CD4-positive, CD25-positive, alpha-beta regulatory T cell (primary cell): ENCODE measurements around the gene RSAD1. TPM values are rescaled to one million over a fixed set of nuclear protein-coding genes. Genes with fewer than 3 reads are reported as not detected.
A peak's percentile ranks its signal among the peaks of the same experiment; 100 is the strongest.

Experiments used
- ATAC-seq, 2 donors: fragments of 150-1000 bp; cut with Tn5 transposase; one replicate each; pipeline ENCODE4 v1.10.0; 2021; ENCODE audit warnings: low read depth in 2 of 2, moderate number of reproducible peaks in 2 of 2, moderate library complexity in 1 of 2
- DNase-seq, 3 donors: peaks; one replicate each; pipeline versions ENCODE4 v3.0.0 to v3.0.0-alpha.2; 2012 to 2022; ENCODE audit warnings: mixed read lengths in 1 of 3
- H3K27ac ChIP-seq: one replicate; pipeline ENCODE4 v1.7.0; 2013; ENCODE audit warnings: mild to moderate bottlenecking, low read length; ENCODE audit not compliant: insufficient read depth, poor library complexity, severe bottlenecking
- H3K27me3 ChIP-seq: one replicate; pipeline ENCODE4 v1.7.0; 2013; ENCODE audit warnings: low read length; ENCODE audit not compliant: control insufficient read depth, insufficient read depth
- H3K36me3 ChIP-seq: one replicate; pipeline ENCODE4 v1.7.0; 2013; ENCODE audit warnings: mild to moderate bottlenecking, low read length, moderate library complexity; ENCODE audit not compliant: control insufficient read depth, insufficient read depth
- H3K4me1 ChIP-seq: 2 replicates; pipeline ENCODE4 v1.7.0; 2013; ENCODE audit warnings: mild to moderate bottlenecking, low read length; ENCODE audit not compliant: insufficient read depth, control insufficient read depth, poor library complexity, severe bottlenecking
- H3K4me3 ChIP-seq: one replicate; pipeline ENCODE4 v1.7.0; 2013; ENCODE audit warnings: low read depth, mild to moderate bottlenecking, low read length, moderate library complexity
- H3K9me3 ChIP-seq, 2 experiments: 1 replicate in 1 of 2; 2 replicates in 1 of 2; pipeline ENCODE4 v1.7.0; 2013; ENCODE audit warnings: low read length in 2 of 2, mild to moderate bottlenecking in 1 of 2, moderate library complexity in 1 of 2; ENCODE audit not compliant: control insufficient read depth in 2 of 2
- H3K27ac Mint-ChIP-seq, 3 donors: one replicate each; pipeline ENCODE4 v1.8.0; 2020 to 2022; ENCODE audit warnings: mild to moderate bottlenecking in 3 of 3, mixed read lengths in 3 of 3, moderate library complexity in 2 of 3
- H3K27me3 Mint-ChIP-seq: one replicate; pipeline ENCODE4 v1.8.0; 2022; ENCODE audit warnings: mild to moderate bottlenecking, mixed read lengths
- H3K36me3 Mint-ChIP-seq: one replicate; pipeline ENCODE4 v1.8.0; 2020; ENCODE audit warnings: mixed read lengths
- H3K4me1 Mint-ChIP-seq, 4 donors: one replicate each; pipeline ENCODE4 v1.8.0; 2020 to 2022; ENCODE audit warnings: mixed read lengths in 4 of 4, mild to moderate bottlenecking in 1 of 4
- H3K4me3 Mint-ChIP-seq, 4 donors: one replicate each; pipeline ENCODE4 v1.8.0; 2020 to 2022; ENCODE audit warnings: mild to moderate bottlenecking in 4 of 4, mixed read lengths in 4 of 4, moderate library complexity in 3 of 4
- H3K9me3 Mint-ChIP-seq, 7 donors: one replicate each; pipeline ENCODE4 v1.8.0; 2020 to 2022; ENCODE audit warnings: mixed read lengths in 7 of 7, mild to moderate bottlenecking in 3 of 7, moderate library complexity in 2 of 7
- polyA plus RNA-seq, 4 donors: library from polyadenylated mRNA; unstranded; fragments of 300-500 nt; fragmentation: Illumina TruSeq; gene quantifications; one replicate each; pipeline ENCODE4 v1.2.3, GENCODE V29; 2021
- total RNA-seq: library from RNA; stranded (reverse); gene quantifications from one replicate; pipeline ENCODE4 v1.2.3, GENCODE V29; 2022

RSAD1 gene
- total and polyA plus RNA-seq, 5 donors from 2014 or later, result 43.3 to 53.4 (median 45.3) TPM

DNA sequence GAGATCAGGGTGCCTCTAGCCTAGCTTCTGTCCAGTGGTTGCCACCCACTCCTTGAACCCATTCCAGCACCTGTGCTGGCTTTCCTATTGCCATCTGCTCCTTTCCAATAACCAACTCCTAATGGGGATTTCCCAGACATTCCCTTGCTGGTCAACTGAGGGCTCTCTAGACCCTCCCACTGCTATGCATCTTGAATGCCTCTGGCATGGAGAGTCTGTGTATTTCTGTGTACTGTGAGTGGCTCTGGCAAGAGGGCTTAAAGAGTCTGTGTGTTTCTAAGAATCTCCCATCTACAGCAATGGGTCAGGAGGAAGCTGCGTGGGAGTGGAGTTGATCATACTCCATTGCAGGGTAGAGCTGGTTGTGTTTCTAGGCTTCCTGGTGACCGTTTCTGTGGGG lies 42.9 kb downstream of the RSAD1 start:
- Mint-ChIP-seq H3K36me3 (no peaks in the 10 kb centered on the region), H3K4me1 (peaks cover 0 to 9% (median 3%) of the 10 kb centered on the region in 4 donors), H3K9me3 (no peaks in the 10 kb centered on the region), H3K4me3 (no peak overlapping the region), H3K27me3 (no peaks in the 10 kb centered on the region), H3K27ac (no peak overlapping the region)
- ATAC-seq, result no peak
- no peaks in the 10 kb centered on the region for H3K36me3 ChIP-seq
- H3K4me3 ChIP-seq, result no peak overlapping the region
- H3K4me1 ChIP-seq, result no peaks in the 10 kb centered on the region
- no peaks in the 10 kb centered on the region for H3K27me3 ChIP-seq
- no peak overlapping the region for H3K27ac ChIP-seq
- H3K9me3 ChIP-seq, result no peaks in the 10 kb centered on the region
- no peak for DNase-seq

DNA sequence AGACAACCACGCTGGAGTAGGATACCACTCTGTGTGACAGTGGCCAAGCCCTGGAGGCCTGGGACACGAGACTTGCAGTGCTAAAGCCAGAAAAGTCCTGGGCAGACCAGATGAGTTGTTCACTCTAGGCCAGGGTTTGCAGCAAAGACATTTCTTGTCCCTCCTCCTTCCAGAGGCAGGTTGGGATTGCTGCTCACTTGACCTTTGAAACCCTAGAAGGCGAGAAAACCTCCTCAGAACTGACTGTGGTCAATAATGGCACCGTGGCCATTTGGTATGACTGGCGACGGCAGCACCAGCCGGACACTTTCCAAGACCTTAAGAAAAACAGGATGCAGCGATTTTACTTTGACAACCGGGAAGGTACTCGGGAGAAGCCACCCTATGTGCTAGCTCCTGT lies 44.1 kb downstream of the RSAD1 start:
- peak overlapping the region in 1 of 4 donors; percentile 3 for H3K4me3 Mint-ChIP-seq
- H3K4me1 ChIP-seq, result no peaks in the 10 kb centered on the region
- H3K36me3 Mint-ChIP-seq, result no peaks in the 10 kb centered on the region
- no peak for ATAC-seq
- DNase-seq, result no peak
- no peaks in the 10 kb centered on the region for H3K9me3 Mint-ChIP-seq
- H3K27me3 Mint-ChIP-seq, result no peaks in the 10 kb centered on the region
- H3K27ac Mint-ChIP-seq, result no peak overlapping the region
- H3K9me3 ChIP-seq, result no peaks in the 10 kb centered on the region
- H3K4me1 Mint-ChIP-seq, result no peaks in the 10 kb centered on the region
- no peaks in the 10 kb centered on the region for H3K27me3 ChIP-seq
- H3K27ac ChIP-seq, result no peak overlapping the region
- no peaks in the 10 kb centered on the region for H3K36me3 ChIP-seq
- no peak overlapping the region for H3K4me3 ChIP-seq

DNA sequence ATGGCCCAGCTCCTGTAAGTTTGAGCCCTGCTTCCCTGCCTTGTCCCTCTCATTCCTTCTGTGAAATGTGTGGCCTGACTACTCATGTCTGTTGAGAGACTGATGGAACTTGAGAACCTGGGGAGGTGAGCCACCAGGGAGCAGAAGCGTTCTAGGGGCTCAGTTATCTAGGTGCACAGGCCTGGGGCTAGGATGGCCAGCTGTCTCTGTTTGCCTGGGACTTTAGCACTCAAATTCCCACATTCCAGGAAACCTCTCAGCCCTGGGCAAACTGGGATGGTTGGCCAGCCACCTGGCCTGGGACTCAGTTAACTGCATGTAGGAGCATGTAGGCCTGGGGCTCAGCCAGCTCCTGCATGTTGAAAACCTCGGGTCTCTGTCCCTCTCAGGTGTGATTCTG lies 44.5 kb downstream of the RSAD1 start:
- H3K27me3 ChIP-seq, result no peaks in the 10 kb centered on the region
- ATAC-seq, result no peak
- no peak overlapping the region for H3K27ac ChIP-seq
- H3K4me3 ChIP-seq, result no peak overlapping the region
- Mint-ChIP-seq H3K4me1 (no peaks in the 10 kb centered on the region), H3K9me3 (no peaks in the 10 kb centered on the region), H3K27ac (peak overlapping the region in 1 of 3 donors; percentile 36), H3K27me3 (no peaks in the 10 kb centered on the region), H3K4me3 (no peak overlapping the region), H3K36me3 (no peaks in the 10 kb centered on the region)
- H3K9me3 ChIP-seq, result no peaks in the 10 kb centered on the region
- DNase-seq, result no peak
- H3K36me3 ChIP-seq, result no peaks in the 10 kb centered on the region
- no peaks in the 10 kb centered on the region for H3K4me1 ChIP-seq

DNA sequence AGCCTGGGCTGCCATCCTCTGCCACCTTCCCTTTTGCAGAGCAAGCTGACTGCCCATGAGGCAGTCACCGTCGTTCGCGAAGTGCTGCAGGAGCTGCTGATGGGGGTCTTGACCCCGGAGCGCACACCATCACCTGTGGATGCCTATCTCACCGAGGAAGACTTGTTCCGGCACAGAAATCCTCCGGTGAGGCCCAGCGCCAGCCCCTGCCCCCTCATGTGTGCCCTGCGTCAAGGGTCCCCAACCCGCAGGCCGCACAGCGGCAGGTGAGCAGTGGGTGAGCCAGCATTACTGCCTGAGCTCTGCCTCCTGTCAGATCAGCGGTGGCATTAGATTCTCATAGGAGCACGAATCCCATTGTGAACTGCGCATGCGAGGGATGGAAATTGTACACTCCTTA lies 46.2 kb downstream of the RSAD1 start:
- Histone ChIP-seq H3K36me3 (no peaks in the 10 kb centered on the region), H3K4me3 (no peak overlapping the region), H3K9me3 (no peaks in the 10 kb centered on the region), H3K27me3 (peaks cover 3% of the 10 kb centered on the region), H3K4me1 (no peaks in the 10 kb centered on the region), H3K27ac (no peak overlapping the region)
- Mint-ChIP-seq H3K4me3 (no peak overlapping the region), H3K9me3 (no peaks in the 10 kb centered on the region), H3K27ac (no peak overlapping the region), H3K27me3 (peaks cover 9% of the 10 kb centered on the region), H3K36me3 (no peaks in the 10 kb centered on the region), H3K4me1 (no peaks in the 10 kb centered on the region)
- ATAC-seq, result no peak
- DNase-seq, result no peak

DNA sequence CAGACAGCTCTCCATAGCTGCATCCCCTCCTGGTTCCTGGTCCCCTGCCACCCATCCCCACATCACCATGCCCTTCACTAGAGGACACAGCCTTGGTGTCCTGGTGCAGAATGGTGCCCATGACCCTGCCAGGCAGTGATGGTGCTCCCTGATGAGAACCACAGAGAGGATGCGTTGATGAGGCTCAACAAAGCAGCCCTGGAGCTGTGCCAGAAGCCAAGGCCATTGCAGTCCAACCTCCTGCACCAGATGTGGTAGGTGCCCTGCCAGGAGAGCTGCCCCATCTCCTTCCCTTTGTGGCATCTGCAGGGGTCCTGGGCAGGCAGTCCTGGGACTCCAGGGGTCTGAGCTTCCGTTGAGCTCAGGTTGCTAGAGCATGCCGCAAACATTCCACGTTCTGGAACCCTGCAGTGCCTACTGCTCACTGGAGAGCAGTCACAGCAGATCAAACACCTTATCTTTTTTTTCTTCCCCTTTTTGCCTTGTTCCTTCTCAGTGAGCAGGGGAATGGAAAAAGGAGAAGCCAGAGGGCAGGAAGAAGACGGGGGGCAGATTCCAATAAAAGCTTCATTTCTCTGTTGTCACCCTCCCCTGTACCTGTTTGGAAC lies 48.6 kb downstream of the RSAD1 start:
- ATAC-seq, result no peak
- Histone ChIP-seq H3K36me3 (no peaks in the 10 kb centered on the region), H3K9me3 (no peaks in the 10 kb centered on the region), H3K27ac (no peak overlapping the region), H3K4me1 (peaks cover under 1% of the 10 kb centered on the region), H3K27me3 (peaks cover 9% of the 10 kb centered on the region), H3K4me3 (no peak overlapping the region)
- Mint-ChIP-seq H3K36me3 (no peaks in the 10 kb centered on the region), H3K9me3 (peaks cover 0 to 1% (median 0%) of the 10 kb centered on the region in 7 donors), H3K4me3 (no peak overlapping the region), H3K27me3 (peaks cover 32% of the 10 kb centered on the region), H3K27ac (no peak overlapping the region), H3K4me1 (peaks cover 0 to 6% (median 0%) of the 10 kb centered on the region in 4 donors)
- no peak for DNase-seq

DNA sequence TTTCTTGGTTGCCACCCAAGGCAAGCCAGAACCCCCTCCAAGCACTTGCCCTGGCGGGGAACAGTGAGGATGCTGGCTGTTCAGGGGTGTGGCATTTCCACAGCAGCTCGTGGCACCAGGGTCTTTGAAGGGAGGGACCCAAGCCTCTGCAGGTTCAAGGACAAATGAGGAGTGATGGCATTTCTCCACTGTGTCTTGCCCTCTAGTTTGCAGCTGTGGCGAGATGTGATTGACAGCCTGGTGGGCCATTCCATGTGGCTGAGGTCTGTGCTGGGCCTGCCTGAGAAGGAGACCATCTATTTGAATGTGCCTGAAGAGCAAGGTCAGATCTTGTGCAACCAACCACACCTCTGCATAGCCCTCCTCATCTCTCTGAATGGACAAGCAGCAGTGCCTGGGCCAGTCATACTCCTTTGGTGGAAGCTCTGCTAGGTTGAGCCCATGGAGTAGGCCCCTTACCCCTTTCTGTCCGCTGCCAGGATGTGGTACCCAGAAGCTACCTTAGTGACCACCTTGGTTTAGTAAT lies 49.4 kb downstream of the RSAD1 start:
- Mint-ChIP-seq H3K27ac (peak overlapping the region in 1 of 3 donors; percentile 17), H3K4me1 (peaks cover 0 to 9% (median 0%) of the 10 kb centered on the region in 4 donors), H3K27me3 (peaks cover 37% of the 10 kb centered on the region), H3K4me3 (no peak overlapping the region), H3K36me3 (no peaks in the 10 kb centered on the region), H3K9me3 (peaks cover 0 to 1% (median 0%) of the 10 kb centered on the region in 7 donors)
- H3K4me3 ChIP-seq, result no peak overlapping the region
- ATAC-seq, result no peak
- H3K36me3 ChIP-seq, result no peaks in the 10 kb centered on the region
- no peaks in the 10 kb centered on the region for H3K9me3 ChIP-seq
- H3K27ac ChIP-seq, result no peak overlapping the region
- DNase-seq, result no peak
- peaks cover 9% of the 10 kb centered on the region for H3K27me3 ChIP-seq
- H3K4me1 ChIP-seq, result peaks cover 8% of the 10 kb centered on the region

DNA sequence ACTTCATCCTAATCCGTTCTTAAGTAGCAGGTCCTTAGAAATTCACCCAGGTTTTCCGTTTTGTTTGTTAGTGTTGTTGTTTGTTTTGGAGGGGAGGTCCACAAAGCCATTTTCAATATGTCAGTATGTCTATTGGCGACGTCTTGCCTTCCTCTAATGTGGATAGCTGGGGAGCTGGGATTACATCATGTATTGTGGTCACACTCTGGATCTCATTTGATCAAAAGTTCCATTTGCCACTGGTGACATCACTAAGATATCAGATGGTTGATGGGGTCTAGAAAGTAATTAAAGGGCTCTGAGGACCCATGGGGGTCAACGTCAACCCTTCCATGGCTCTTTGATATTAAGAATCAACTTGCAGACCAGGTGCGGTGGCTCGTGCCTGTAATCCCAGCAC lies 51.2 kb downstream of the RSAD1 start:
- Histone ChIP-seq H3K4me1 (peaks cover 12% of the 10 kb centered on the region), H3K9me3 (no peaks in the 10 kb centered on the region), H3K27ac (no peak overlapping the region), H3K4me3 (no peak overlapping the region), H3K36me3 (no peaks in the 10 kb centered on the region), H3K27me3 (peaks cover 11% of the 10 kb centered on the region)
- peaks cover 0 to 20% (median 2%) of the 10 kb centered on the region in 4 donors for H3K4me1 Mint-ChIP-seq
- peaks cover 0 to 1% (median 0%) of the 10 kb centered on the region in 7 donors for H3K9me3 Mint-ChIP-seq
- H3K27ac Mint-ChIP-seq, result no peak overlapping the region
- ATAC-seq, result no peak
- H3K36me3 Mint-ChIP-seq, result no peaks in the 10 kb centered on the region
- no peak for DNase-seq
- no peak overlapping the region for H3K4me3 Mint-ChIP-seq
- H3K27me3 Mint-ChIP-seq, result peaks cover 55% of the 10 kb centered on the region

DNA sequence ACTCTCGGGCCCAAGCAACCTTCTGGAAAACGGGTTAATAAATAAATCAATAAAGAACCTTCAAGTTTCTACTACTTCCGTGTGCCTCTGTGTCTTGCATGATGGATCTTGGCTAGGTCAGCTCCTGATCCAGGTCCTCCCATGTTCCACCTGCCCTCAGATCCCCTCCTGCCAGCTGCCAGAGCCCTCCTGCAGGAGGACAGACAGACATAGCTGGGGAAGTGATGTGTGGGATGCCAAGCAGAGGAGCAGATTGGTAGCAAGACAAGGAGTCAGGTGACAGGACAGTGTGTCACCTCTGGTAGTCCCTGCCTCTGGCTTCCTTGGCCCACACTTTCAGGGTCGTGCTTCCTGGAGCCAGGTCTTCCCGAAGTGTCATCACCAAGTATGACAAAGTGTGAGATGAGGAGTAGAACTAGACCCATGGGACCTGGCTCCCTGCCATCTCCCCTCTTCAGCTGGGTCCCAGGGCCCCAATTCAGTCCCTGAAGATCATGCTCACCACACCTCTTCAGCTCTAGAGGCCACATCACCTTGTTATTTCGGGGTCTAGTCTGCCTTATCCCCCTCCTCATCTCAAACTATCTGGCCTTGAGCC lies 52.9 kb downstream of the RSAD1 start:
- peaks cover 14% of the 10 kb centered on the region for H3K27me3 ChIP-seq
- no peak overlapping the region for H3K27ac ChIP-seq
- no peaks in the 10 kb centered on the region for H3K36me3 ChIP-seq
- Mint-ChIP-seq H3K4me1 (peaks cover 0 to 20% (median 3%) of the 10 kb centered on the region in 4 donors), H3K27me3 (peaks cover 68% of the 10 kb centered on the region), H3K36me3 (no peaks in the 10 kb centered on the region), H3K9me3 (peaks cover 0 to 4% (median 0%) of the 10 kb centered on the region in 7 donors), H3K27ac (no peak overlapping the region), H3K4me3 (no peak overlapping the region)
- H3K9me3 ChIP-seq, result no peaks in the 10 kb centered on the region
- no peak for DNase-seq
- no peak for ATAC-seq
- peaks cover 12% of the 10 kb centered on the region for H3K4me1 ChIP-seq
- H3K4me3 ChIP-seq, result no peak overlapping the region
